ENCODE measurements around the gene CMSS1. TPM values are rescaled to one million over a fixed set of nuclear protein-coding genes. Genes with fewer than 3 reads are reported as not detected.

CMSS1 gene
- total RNA-seq, 1 donor = 8.6 TPM

- TF ChIP-seq, protein P1, sequence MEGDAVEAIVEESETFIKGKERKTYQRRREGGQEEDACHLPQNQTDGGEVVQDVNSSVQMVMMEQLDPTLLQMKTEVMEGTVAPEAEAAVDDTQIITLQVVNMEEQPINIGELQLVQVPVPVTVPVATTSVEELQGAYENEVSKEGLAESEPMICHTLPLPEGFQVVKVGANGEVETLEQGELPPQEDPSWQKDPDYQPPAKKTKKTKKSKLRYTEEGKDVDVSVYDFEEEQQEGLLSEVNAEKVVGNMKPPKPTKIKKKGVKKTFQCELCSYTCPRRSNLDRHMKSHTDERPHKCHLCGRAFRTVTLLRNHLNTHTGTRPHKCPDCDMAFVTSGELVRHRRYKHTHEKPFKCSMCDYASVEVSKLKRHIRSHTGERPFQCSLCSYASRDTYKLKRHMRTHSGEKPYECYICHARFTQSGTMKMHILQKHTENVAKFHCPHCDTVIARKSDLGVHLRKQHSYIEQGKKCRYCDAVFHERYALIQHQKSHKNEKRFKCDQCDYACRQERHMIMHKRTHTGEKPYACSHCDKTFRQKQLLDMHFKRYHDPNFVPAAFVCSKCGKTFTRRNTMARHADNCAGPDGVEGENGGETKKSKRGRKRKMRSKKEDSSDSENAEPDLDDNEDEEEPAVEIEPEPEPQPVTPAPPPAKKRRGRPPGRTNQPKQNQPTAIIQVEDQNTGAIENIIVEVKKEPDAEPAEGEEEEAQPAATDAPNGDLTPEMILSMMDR (IDR thresholded peaks at IDR 0.05; ENCODE audit: insufficient read depth, low read depth, low read length) = no peak
- H3K4me3 ChIP-seq (ENCODE audit: low read depth, low read length) = no peak overlapping the region
- DNase-seq (ENCODE audit: low read depth) = no peak
These were observed 106.2 kb downstream of the CMSS1 start for GRCh38 chr3:99923873-99924272.

GRCh38 chr3:99925584-99926230 is 108.0 kb downstream of the CMSS1 start:
- DNase-seq (ENCODE audit: low read depth) = peak; percentile 68
- TF ChIP-seq, protein P1 (IDR thresholded peaks at IDR 0.05; ENCODE audit: insufficient read depth, low read depth, low read length) = no peak
- H3K4me3 ChIP-seq (ENCODE audit: low read depth, low read length) = no peak overlapping the region

DNA sequence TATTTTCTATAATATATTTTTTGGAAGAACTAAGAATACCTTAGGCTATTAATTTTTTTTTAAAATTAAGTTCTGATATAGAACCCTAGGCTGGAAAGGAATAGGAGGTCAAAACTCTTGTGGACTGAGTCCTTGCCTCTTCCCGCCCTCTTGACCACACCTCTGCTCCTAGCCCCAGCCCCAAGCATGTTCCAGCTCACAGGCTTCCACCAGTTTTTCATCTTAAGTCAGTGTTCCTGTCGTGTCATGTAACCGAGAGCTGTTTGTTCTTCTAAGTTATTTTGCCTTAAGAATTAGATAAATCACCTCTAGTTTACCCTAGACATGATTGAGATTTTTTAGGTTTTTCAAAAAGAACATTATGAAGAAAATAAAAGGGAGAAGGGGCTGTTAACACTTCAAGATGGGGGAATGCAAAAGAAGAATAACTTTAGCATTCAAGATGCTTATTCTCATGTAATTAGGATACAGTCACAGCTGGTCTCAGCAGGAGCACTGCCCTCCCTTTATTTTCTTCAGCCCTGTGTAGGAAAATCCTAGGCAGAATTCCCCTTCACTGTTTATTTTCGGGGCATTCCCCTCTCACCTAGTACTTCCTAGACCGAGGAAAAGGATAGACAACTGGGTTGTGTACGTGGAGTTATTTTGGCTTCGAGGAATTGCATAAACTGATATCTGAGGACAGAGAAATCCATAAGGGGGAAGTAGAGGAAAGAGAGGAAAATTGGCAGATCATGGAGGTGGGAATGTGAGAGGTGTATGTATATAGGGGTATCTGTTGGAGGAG is 110.2 kb downstream of the CMSS1 start:
- TF ChIP-seq, protein P1 (IDR thresholded peaks at IDR 0.05; ENCODE audit: insufficient read depth, low read depth, low read length) = no peak
- no peak for DNase-seq (ENCODE audit: low read depth)
- H3K4me3 ChIP-seq (ENCODE audit: low read depth, low read length) = no peak overlapping the region

DNA sequence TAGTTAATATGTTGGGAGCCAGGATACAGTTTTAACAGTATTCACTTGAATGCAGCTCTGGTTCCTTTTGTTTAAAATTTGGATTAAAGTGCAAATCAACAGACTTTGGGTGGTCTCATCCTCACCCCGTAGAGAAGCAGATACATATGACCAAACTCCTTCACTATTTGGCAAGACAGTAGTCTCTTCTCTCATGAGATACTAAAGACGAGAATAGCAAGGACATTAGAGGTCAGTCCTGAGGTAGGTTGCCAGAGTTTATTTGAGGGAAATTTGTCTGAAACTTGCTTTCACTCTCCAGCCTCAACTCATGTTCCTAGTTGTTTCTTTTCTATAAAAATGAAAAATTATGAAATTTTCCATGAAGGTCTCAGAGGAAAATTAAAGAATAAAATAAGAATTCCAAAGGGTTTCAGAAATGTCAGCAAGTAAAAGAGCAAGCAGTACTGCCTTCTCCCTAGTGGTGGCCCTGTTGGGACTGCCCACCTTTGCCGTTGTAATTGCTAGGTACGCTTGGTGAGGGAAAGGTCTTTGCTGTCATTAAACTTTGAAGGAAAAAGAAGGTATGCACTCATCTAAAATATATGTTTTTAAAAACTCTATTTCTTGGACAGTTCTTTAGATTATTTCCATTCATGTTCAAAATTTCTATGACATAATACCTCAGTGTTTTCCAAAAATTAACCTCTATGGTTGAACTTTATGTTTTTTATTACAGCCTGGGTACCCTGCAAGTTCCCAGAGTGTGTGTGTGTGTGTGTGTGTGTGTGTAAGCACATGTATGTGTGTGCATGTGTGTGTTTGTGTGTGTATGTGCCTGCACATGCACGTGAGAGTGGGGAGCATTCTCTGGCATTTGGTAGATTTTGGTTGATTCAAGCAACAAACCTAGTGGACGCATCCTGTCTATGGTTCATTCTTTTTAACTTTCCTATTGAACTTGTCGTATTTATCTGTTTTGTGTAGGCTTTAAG is 111.4 kb downstream of the CMSS1 start:
- no peak overlapping the region for H3K4me3 ChIP-seq (ENCODE audit: low read depth, low read length)
- DNase-seq (ENCODE audit: low read depth) = no peak
- TF ChIP-seq, protein P1 (IDR thresholded peaks at IDR 0.05; ENCODE audit: insufficient read depth, low read depth, low read length) = no peak

GRCh38 chr3:99929745-99930139 is 112.1 kb downstream of the CMSS1 start:
- TF ChIP-seq, protein P1 (IDR thresholded peaks at IDR 0.05; ENCODE audit: insufficient read depth, low read depth, low read length) = no peak
- no peak overlapping the region for H3K4me3 ChIP-seq (ENCODE audit: low read depth, low read length)
- DNase-seq (ENCODE audit: low read depth) = peak; percentile 30

DNA sequence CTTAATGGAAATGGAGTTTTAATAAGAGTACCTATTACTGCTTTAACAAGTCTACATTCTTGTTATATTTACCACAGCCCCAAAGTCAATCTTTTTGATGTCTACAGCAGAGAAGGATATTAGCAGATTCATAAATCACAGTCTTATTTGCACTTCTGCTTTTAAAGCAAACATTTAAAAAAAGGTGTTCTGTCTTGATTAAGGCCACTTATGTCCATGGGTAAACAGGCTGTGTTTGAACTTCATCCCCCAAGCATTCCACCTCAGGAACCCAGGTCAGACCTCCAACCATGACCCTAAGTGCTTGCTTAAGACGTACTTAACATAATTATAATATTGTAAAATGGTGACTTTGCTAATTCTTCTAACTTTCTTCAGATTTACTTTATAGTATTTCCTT is 113.4 kb downstream of the CMSS1 start:
- TF ChIP-seq, protein P1 (IDR thresholded peaks at IDR 0.05; ENCODE audit: insufficient read depth, low read depth, low read length) = no peak
- DNase-seq (ENCODE audit: low read depth) = no peak
- no peak overlapping the region for H3K4me3 ChIP-seq (ENCODE audit: low read depth, low read length)

All from fibroblast of villous mesenchyme (primary cell).